NCI-H2029 (cell line): ENCODE data around the gene NBDY.
A peak's percentile ranks its signal among the peaks of the same experiment; 100 is the strongest.
"Not testable (repeated sequence)": the region's sequence is repeated elsewhere in the genome, so short reads cannot be mapped to it uniquely, and the experiment has no call there.

ENCODE experiments used
- DNase-seq: peaks from one replicate; lab custom pipeline; 2025; lab: John Stamatoyannopoulos, UW

NBDY gene

GRCh38 chrX:56729152-56729850 is at the start of gene NBDY:
Gene NBDY, plus strand, starts transcription at chrX:56729243. Its CDS starts 111 bp downstream, at chrX:56729354.
- peak; percentile 20 for DNase-seq

GRCh38 chrX:56704530-56704929 is 24.5 kb upstream of the NBDY start:
- not testable (repeated sequence) for DNase-seq

- peak; percentile 15 for DNase-seq
Observed at GRCh38 chrX:56726605-56727004, 2.4 kb upstream of the NBDY start.

- DNase-seq = no peak
Observed at GRCh38 chrX:56727531-56727930, 1.5 kb upstream of the NBDY start.

- no peak for DNase-seq
Observed at GRCh38 chrX:56728321-56728720, 722 bp upstream of the NBDY start.

GRCh38 chrX:56728752-56729151 is 291 bp upstream of the NBDY start:
- no peak for DNase-seq

GRCh38 chrX:56733459-56734046 is 4.5 kb downstream of the NBDY start:
- peak; percentile 15 for DNase-seq

GRCh38 chrX:56736219-56736618 is 7.2 kb downstream of the NBDY start:
- no peak for DNase-seq

- no peak for DNase-seq
Observed at GRCh38 chrX:56738670-56739069, 9.6 kb downstream of the NBDY start.

- DNase-seq = no peak
Observed at GRCh38 chrX:56744996-56745395, 16.0 kb downstream of the NBDY start.

- DNase-seq = no peak
Observed at GRCh38 chrX:56746996-56747395, 18.0 kb downstream of the NBDY start.

- DNase-seq = no peak
Observed at GRCh38 chrX:56751071-56751470, 22.0 kb downstream of the NBDY start.

- DNase-seq = no peak
Observed at GRCh38 chrX:56757327-56757726, 28.3 kb downstream of the NBDY start.

- DNase-seq = no peak
Observed at GRCh38 chrX:56758456-56758855, 29.4 kb downstream of the NBDY start.

- no peak for DNase-seq
Observed at GRCh38 chrX:56759736-56760409, 30.8 kb downstream of the NBDY start.

GRCh38 chrX:56760410-56761124 is 31.5 kb downstream of the NBDY start:
- DNase-seq = not testable (repeated sequence)

- no peak for DNase-seq
Observed at GRCh38 chrX:56761167-56761566, 32.1 kb downstream of the NBDY start.

- DNase-seq = no peak
Observed at GRCh38 chrX:56762220-56762619, 33.2 kb downstream of the NBDY start.

GRCh38 chrX:56762707-56763555 is 33.9 kb downstream of the NBDY start:
- no peak for DNase-seq

GRCh38 chrX:56763556-56764152 is 34.6 kb downstream of the NBDY start:
- no peak for DNase-seq
